Peyer's patch (tissue), 4 donors: ENCODE results near the gene RPL5.

Experiments used
- POLR2A ChIP-seq, 2 donors: fragments of 450-650 bp; IDR thresholded peaks; one replicate each; pipeline ENCODE4 v1.5.1; 2017; ENCODE audit warnings: antibody characterized with exemption in 2 of 2, mild to moderate bottlenecking in 2 of 2, moderate library complexity in 2 of 2
- TF ChIP-seq, protein P1 (sequence below), 6 experiments: fragments of 450-650 bp in 4 of 6; fragments of 200-600 bp in 2 of 6; sonication (generic) in 1 of 6; IDR thresholded peaks; one replicate each; pipeline ENCODE4 v1.5.1; 2017 to 2019; ENCODE audit warnings: antibody characterized with exemption in 6 of 6, mild to moderate bottlenecking in 3 of 6, moderate library complexity in 1 of 6

DNA sequence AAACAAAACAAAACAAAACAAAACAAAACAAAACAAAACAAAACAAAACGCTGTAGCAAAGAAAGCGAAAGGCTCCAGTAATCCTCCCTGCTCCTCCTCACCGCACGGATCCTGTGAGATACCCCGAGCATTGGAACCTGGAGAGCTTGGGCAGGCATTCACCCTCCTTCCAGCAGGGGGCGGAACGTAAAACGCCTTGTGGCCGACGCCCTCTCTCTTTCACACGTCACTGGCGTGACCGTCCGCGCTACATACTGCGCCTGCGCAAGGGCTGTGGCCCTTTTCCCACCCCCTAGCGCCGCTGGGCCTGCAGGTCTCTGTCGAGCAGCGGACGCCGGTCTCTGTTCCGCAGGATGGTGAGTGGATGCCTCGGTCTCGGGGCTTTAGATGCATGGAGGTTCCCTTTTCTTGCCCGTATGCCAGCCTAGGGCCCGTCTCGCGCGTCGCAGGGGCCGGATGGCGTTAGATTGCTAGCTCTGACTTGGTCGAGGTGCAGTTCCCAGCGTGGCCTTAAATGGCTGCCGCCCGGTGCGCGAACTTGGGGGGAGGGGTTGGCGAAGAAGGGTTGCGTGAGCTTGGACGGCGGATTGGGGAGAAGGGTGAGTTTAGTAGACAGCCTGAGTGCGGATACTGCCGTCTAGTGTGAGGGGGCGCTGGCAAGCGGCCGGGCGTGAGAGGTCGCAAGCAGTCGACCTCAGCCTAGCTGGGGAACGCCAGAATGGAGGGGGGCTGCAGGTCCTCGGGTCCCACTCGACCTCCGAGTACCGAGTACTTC is at the start of gene RPL5:
- TF ChIP-seq, protein P1, sequence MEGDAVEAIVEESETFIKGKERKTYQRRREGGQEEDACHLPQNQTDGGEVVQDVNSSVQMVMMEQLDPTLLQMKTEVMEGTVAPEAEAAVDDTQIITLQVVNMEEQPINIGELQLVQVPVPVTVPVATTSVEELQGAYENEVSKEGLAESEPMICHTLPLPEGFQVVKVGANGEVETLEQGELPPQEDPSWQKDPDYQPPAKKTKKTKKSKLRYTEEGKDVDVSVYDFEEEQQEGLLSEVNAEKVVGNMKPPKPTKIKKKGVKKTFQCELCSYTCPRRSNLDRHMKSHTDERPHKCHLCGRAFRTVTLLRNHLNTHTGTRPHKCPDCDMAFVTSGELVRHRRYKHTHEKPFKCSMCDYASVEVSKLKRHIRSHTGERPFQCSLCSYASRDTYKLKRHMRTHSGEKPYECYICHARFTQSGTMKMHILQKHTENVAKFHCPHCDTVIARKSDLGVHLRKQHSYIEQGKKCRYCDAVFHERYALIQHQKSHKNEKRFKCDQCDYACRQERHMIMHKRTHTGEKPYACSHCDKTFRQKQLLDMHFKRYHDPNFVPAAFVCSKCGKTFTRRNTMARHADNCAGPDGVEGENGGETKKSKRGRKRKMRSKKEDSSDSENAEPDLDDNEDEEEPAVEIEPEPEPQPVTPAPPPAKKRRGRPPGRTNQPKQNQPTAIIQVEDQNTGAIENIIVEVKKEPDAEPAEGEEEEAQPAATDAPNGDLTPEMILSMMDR (IDR thresholded peaks at IDR 0.05): peak; percentile 93 to 98 (median 94)
- peak; percentile 85 to 88 for TF ChIP-seq POLR2A (IDR thresholded peaks at IDR 0.05)
